ENCODE measurements around the gene CYB5RL.

- TF ChIP-seq EZH2 (IDR thresholded peaks at IDR 0.05) (no peak), POLR2AphosphoS5 (IDR thresholded peaks at IDR 0.05; ENCODE audit: borderline replicate concordance, low read depth, low read length) (no peak), FOXP2 (optimal IDR thresholded peaks at IDR 0.05; ENCODE audit: control extremely low read depth, extremely low read length, insufficient read depth) (no peak)
These were observed 43.6 kb downstream of the CYB5RL start for GRCh38 chr1:54156201-54156600.

Data from SK-N-MC (cell line).